NCI-H2029 (cell line): Measurements from ENCODE around the gene NELFB.
A peak's percentile ranks its signal among the peaks of the same experiment; 100 is the strongest.
"Not testable (repeated sequence)": the region's sequence is repeated elsewhere in the genome, so short reads cannot be mapped to it uniquely, and the experiment has no call there.

Source experiments
- DNase-seq: peaks from one replicate; lab custom pipeline; 2025; lab: John Stamatoyannopoulos, UW

NELFB gene

DNA sequence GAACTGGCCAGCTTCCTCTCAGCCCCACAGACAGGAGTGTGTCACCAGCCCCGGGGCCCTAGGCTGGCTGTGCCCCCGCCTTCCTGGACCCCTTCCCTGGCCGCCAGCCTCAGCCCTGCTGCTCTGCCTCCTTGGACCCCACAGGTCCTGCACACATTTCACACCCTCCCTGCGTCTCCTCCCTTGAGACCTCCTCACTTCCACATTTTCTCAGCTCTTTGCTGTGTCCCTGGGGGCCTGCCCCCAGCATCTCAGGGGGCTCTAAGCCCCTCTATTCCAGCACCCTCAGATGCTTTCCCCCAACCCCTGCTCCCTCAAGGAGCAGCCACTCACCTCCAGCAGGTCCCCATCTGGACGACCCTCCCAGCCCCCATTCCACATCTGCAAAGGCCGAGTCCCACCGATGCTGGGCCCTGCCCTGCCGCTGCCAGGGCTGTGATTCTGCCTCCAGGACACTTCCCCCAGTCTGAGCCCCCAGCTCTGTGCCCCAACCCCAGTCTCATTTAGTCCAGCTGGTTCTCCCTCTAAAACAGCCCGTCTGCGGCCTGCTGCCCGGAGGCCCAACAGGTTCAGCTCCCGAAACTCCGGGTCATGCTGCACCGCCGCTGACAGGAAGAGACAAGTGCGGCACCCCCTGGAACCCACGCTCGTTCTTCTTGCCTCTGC lies 20.2 kb upstream of the NELFB start:
- DNase-seq: no peak

DNA sequence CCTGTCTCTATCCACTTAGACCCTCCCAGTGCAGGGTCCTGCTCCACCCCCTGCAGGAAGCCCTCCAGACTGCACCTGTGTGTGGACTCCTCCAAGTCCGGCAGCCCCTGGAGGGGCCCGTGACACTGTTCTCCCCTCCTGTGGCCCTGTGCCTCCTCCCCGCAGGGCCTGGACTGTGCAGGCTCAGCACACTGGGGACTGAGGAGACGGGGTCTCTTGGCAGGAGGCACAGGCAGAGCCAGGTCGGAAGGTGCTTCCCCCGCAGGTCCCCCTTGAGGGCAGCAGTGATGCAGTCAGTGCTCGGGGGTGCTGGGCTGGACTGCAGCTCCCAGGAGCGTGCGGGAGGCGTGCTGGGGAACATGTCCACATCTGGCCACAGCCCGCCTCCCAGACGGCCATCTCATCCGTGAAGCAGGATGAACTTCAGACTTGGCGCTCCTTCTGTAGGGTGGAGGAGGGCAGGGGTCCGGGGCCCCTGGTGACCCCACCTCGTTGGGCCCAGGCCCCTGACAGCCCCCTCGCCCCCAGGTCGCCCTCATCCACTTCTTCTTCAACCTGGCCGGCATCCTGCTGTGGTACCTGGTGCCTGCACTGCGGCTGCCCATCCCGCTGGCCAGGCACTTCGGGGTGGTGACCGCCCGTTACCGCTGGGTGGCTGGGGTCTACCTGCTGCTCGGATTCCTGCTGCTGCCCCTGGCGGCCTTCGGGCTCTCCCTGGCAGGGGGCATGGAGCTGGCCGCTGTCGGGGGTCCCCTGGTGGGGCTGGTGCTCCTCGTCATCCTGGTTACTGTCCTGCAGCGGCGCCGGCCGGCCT lies 19.5 kb upstream of the NELFB start:
- DNase-seq: no peak

- peak; percentile 84 for DNase-seq
Observed at GRCh38 chr9:137236238-137236935, 18.7 kb upstream of the NELFB start.

GRCh38 chr9:137236936-137237421 lies 18.1 kb upstream of the NELFB start:
- peak; percentile 67 for DNase-seq

DNA sequence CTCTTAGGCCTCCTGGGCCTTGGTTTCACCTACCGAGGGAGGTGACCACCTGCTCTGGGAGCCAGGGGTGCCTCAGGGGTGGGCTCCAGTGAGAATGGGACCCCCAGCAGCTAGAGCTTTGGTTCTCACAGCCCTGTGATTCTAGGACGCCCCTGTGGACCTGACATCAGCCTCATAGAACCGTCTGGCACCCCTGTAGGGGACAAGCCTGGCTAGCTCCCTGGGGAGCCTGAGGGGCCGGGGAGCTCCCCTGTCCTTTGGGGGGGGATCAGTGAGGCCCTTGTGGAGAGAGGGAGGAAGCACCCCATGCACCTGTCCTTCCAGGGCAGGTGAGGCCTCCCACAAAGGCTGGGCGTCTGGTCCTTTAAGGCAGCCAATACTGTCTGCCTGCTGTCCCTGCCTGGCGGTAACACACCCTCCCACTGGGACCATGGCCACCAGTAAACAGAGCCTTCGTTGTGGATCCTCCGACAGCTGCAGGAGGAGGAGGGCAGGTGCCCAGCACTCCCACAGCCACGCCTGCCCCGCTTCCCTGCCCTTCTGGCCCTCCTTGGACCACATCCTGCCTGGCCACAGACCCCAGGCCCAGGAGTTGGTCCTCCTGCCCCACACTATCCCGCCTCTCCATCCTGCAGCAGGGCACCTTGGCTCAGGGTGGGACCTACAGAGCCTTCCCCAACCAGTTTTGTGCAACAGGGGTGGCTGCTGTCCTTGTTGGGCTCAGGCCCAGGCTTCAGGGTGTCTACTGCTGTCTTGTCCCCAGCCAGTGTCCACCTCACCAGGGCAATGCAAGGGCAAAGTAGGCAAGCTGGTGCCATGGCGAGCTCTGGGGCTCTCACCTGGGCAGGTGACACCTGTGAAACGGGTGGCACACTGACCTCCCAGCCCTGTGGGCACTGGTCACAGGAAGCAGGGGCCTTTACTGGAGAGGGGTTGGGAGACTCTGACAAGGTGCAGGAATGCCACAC lies 17.1 kb upstream of the NELFB start:
- peak; percentile 81 for DNase-seq

- DNase-seq: not testable (repeated sequence)
Observed at GRCh38 chr9:137239541-137240200, 15.5 kb upstream of the NELFB start.

- DNase-seq: peak; percentile 81
Observed at GRCh38 chr9:137240318-137240840, 14.7 kb upstream of the NELFB start.

DNA sequence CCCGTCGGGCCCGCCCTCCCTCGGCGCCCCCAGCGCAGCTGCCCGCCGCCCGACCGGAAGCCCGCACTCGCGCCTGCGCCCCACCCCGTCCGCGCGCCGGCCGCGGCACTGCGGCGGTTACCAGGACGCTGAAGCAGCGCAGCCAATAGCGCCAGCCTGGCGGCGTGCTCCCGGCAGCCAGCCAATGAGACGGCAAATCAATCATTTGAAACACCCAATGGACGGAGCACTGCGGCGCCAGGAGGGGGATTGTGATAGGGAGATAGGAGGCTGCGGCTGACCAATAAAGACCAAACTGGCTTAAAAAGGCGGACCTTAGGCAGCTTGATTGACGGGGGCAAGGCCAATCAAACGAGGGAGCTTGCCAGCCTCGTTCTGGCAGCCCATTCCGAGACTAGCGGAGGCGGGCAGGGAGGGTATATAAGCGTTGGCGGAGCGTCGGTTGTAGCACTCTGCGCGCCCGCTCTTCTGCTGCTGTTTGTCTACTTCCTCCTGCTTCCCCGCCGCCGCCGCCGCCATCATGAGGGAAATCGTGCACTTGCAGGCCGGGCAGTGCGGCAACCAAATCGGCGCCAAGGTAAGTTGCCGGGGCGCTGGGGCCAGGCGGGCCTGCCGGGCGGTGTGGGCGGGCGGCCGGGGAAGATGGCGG lies 14.2 kb upstream of the NELFB start, which contains the start of gene TUBB4B:
Gene TUBB4B (plus strand): TSS at position 447 of the 649 bp plus-strand sequence. CDS start 74 bp downstream, at position 521.
- DNase-seq: peak; percentile 99

DNA sequence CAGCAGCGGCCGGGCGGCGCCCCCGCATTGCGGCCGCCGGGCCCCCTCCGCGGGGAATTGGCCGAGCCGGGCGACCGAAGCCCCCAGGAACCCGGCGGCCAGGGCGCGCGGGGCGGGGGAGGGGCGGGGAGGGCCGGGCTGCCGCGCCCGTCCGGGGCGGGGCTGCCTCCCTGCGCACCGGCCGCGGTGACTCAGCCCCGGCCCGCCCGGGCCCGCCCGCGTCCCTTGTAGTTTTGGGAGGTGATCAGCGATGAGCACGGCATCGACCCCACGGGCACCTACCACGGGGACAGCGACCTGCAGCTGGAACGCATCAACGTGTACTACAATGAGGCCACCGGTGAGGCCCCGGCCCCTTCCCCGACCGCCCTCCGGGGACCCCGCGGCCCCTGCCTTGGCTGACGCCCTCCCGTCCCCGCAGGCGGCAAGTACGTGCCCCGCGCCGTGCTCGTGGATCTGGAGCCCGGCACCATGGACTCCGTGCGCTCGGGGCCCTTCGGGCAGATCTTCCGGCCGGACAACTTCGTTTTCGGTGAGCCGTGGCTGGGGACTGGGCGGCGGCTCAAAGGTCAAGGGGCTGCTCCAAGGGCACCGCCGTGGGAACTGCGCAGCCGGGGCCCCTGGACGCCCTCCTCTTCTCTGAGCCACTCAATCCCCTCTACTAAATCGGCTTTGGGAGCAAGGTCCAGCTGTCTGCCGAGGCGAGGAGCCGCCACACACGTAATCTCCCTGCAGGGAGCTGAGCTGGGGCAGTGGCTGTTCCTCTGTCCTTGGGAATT lies 13.4 kb upstream of the NELFB start:
- no peak for DNase-seq

GRCh38 chr9:137242269-137243203 lies 12.6 kb upstream of the NELFB start:
- no peak for DNase-seq

DNA sequence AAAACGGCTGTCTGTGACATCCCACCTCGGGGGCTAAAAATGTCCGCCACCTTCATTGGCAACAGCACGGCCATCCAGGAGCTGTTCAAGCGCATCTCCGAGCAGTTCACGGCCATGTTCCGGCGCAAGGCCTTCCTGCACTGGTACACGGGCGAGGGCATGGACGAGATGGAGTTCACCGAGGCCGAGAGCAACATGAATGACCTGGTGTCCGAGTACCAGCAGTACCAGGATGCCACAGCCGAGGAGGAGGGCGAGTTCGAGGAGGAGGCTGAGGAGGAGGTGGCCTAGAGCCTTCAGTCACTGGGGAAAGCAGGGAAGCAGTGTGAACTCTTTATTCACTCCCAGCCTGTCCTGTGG lies 11.9 kb upstream of the NELFB start:
- DNase-seq: not testable (repeated sequence)

- no peak for DNase-seq
Observed at GRCh38 chr9:137243626-137244485, 11.3 kb upstream of the NELFB start.

GRCh38 chr9:137244486-137245449 lies 10.4 kb upstream of the NELFB start:
- no peak for DNase-seq

DNA sequence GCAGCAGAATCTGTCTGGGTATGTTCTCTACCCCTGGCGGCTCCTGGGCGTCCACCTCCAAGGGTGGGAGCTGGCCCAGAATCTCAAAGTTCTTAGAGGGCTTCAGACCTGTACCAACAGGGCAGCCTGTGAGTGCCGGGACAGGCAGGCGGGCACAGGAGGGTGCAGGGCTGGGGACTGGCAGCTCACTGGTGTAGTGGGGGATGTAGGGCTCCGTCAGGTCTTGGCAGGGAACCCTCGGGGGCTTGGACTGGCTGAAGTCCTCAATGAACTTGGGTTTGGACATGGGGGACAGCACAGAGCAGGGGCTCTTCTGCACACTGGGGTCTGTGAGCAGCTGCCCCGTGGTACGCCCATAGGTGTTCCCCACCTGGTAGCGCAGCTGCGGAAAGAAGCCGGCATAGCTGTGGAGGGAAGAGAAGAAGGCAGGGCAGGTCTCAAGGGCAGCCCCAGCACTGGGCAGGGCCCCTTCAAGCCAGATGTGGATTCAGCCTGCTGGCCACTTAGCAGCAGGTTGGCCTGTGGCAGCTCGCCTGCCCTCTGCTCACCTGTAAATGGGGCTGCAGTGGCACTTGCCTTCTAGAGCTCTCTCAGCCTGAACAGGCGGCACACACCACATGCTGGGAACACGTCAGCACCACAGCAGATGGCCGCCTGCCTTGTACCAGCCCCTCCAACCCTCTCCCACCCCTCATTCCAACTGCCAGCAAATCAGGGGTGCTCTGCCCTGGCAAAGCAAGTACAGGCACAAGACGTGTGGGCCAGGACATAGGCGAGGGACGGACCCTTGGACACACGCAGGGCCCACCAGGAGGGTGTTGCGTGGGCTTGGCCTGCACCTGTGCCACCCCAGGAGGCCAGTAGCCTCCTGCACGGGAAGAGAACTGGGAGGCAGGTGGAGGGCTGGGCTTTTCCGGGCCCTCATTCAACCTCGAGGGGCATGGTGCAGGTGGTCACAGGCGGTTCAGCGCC lies 9.4 kb upstream of the NELFB start:
- no peak for DNase-seq
